ENCODE measurements around the gene WNT7A.

GRCh38 chr3:13879102-13879945 lies 547 bp downstream of the WNT7A start:
- TF ChIP-seq, protein P1, sequence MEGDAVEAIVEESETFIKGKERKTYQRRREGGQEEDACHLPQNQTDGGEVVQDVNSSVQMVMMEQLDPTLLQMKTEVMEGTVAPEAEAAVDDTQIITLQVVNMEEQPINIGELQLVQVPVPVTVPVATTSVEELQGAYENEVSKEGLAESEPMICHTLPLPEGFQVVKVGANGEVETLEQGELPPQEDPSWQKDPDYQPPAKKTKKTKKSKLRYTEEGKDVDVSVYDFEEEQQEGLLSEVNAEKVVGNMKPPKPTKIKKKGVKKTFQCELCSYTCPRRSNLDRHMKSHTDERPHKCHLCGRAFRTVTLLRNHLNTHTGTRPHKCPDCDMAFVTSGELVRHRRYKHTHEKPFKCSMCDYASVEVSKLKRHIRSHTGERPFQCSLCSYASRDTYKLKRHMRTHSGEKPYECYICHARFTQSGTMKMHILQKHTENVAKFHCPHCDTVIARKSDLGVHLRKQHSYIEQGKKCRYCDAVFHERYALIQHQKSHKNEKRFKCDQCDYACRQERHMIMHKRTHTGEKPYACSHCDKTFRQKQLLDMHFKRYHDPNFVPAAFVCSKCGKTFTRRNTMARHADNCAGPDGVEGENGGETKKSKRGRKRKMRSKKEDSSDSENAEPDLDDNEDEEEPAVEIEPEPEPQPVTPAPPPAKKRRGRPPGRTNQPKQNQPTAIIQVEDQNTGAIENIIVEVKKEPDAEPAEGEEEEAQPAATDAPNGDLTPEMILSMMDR (IDR thresholded peaks at IDR 0.05), result no peak
- no peak for TF ChIP-seq POLR2A (IDR thresholded peaks at IDR 0.05)

All from breast epithelium (tissue), 3 donors.